Spleen (tissue), 11 donors: ENCODE data around the gene MEF2A. TPM values are rescaled to one million over a fixed set of nuclear protein-coding genes. Genes with fewer than 3 reads are reported as not detected.

Source experiments
- DNase-seq: peaks from one replicate; pipeline ENCODE4 v3.0.0-alpha.2; 2020
- H3K27ac ChIP-seq, 8 donors: fragments of 200-600 bp; sonication (generic) in 7 of 8; 1 replicate in 4 of 8; 2 replicates in 4 of 8; pipeline versions ENCODE4 v1.5.0 to v1.8.0; 2016 to 2021; ENCODE audit warnings: inconsistent platforms in 4 of 8, mild to moderate bottlenecking in 4 of 8, moderate library complexity in 1 of 8
- H3K27me3 ChIP-seq, 7 donors: fragments of 200-600 bp; sonication (generic) in 6 of 7; replicated peaks in 1 of 7; 1 replicate in 4 of 7; 2 replicates in 3 of 7; pipeline versions ENCODE4 v1.5.0 to v1.8.0; 2016 to 2021; ENCODE audit warnings: inconsistent platforms in 3 of 7, mild to moderate bottlenecking in 1 of 7
- H3K36me3 ChIP-seq, 6 donors: fragments of 200-600 bp; sonication (generic) in 5 of 6; 1 replicate in 4 of 6; 2 replicates in 2 of 6; pipeline versions ENCODE4 v1.5.0 to v1.8.0; 2016 to 2021; ENCODE audit warnings: inconsistent platforms in 2 of 6
- H3K4me1 ChIP-seq, 6 donors: fragments of 200-600 bp; sonication (generic) in 5 of 6; 1 replicate in 3 of 6; 2 replicates in 3 of 6; pipeline versions ENCODE4 v1.5.0 to v1.8.0; 2016 to 2021; ENCODE audit warnings: inconsistent platforms in 3 of 6
- H3K4me3 ChIP-seq, 8 donors: fragments of 200-600 bp; sonication (generic) in 7 of 8; 1 replicate in 4 of 8; 2 replicates in 4 of 8; pipeline versions ENCODE4 v1.5.0 to v1.8.0; 2016 to 2021; ENCODE audit warnings: inconsistent platforms in 4 of 8, mild to moderate bottlenecking in 4 of 8, moderate library complexity in 2 of 8
- H3K9me3 ChIP-seq, 8 donors: fragments of 200-600 bp; sonication (generic) in 7 of 8; 1 replicate in 4 of 8; 2 replicates in 4 of 8; pipeline versions ENCODE4 v1.5.0 to v1.8.0; 2016 to 2021; ENCODE audit warnings: inconsistent platforms in 4 of 8
- POLR2A ChIP-seq, 3 donors: fragments of 450-650 bp; IDR thresholded peaks; one replicate each; pipeline ENCODE4 v1.5.1; 2017; ENCODE audit warnings: antibody characterized with exemption in 3 of 3, mild to moderate bottlenecking in 1 of 3
- POLR2AphosphoS5 ChIP-seq, 3 donors: sonication (generic); formaldehyde crosslinking; IDR thresholded peaks; one replicate each; pipeline ENCODE4 v1.5.1; 2017; ENCODE audit warnings: antibody characterized with exemption in 3 of 3
- WGBS, 5 donors: extraction: QIAGEN DNeasy Blood & Tissue Kit in 3 of 5; methylation state at CpG; one replicate each; pipeline versions ENCODE4 v1.1.5 to v1.1.7; 2013 to 2018; 5-methylcytosine and 5-hydroxymethylcytosine counted together
- intact Hi-C: fragments of 100-400 bp; cut with DNase I; formaldehyde crosslinking; loops from one replicate; pipeline ENCODE4 v1.15.0; 2023; ENCODE audit warnings: low total_unique reads
- polyA plus RNA-seq, 3 donors: library from polyadenylated mRNA; stranded (reverse); fragments of 200-250 nt; gene quantifications; one replicate each; pipeline ENCODE4 v1.2.1, GENCODE V29; 2013
- total RNA-seq, 7 donors: library from RNA; depleted of rRNA in 3 of 7; stranded (reverse); fragments of >200 nt in 3 of 7; fragmentation: NEBNext Ultra II Directional in 4 of 7; extraction: Animal tissue kit (Norgen Biotek cat#: 25700) in 4 of 7; gene quantifications; one replicate each; pipeline versions ENCODE4 v1.1.0 to v1.2.1, GENCODE V29; 2016 to 2021
- TF ChIP-seq, protein P1 (sequence below), 11 experiments: fragments of 200-600 bp in 7 of 11; fragments of 450-650 bp in 4 of 11; sonication (generic) in 4 of 11; IDR thresholded peaks in 8 of 11; conservative IDR thresholded peaks in 3 of 11; 1 replicate in 7 of 11; 2 replicates in 4 of 11; pipeline versions ENCODE4 v1.4.0 to v1.8.0; 2016 to 2021; ENCODE audit warnings: antibody characterized with exemption in 11 of 11, inconsistent platforms in 4 of 11, mild to moderate bottlenecking in 1 of 11
- donor health status: healthy with polysubstance abuse.
- donor health status: DM: no; HTN: no; CAD: no; lungs with moderate emphysema.
- donor health status: DM: no; HTN: no; CAD: no.
- donor health status: Bipolar disorder and iron deficiency.
- donor health status: healthy.
- donor health status: DM: no; HTN: no; CAD: no.
- donor health status: DM: yes; HTN: yes; CAD: no.

The MEF2A gene
- total and polyA plus RNA-seq, 10 donors = 21.9 to 143 (median 90.6) TPM

DNA sequence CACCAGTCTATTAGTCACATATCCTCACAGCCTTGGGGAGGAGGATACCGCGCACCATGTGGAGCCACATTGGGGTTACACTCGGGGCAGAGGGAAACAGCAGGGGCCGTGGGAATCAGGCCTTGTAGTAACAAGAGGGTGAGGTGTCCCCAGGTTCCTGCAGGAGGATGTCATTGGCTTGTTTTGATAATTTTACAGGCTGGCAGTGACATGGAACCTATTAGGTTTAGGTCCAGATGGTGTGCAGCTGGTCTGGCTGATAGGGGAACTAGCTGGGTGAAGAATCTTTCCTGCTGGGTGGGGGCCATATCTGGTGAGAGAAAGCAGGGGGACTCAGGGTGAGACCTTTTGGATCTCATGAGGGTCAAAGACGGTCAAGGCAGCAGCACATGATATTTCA lies 9.8 kb upstream of the MEF2A start:
- DNase-seq = peak; percentile 77
- no peaks in the 10 kb centered on the region for H3K9me3 ChIP-seq
- no peaks in the 10 kb centered on the region for H3K36me3 ChIP-seq
- peaks cover 0 to 11% (median 0%) of the 10 kb centered on the region in 6 donors for H3K4me1 ChIP-seq
- no peaks in the 10 kb centered on the region for H3K27me3 ChIP-seq
- TF ChIP-seq POLR2AphosphoS5 (IDR thresholded peaks at IDR 0.05) = no peak
- TF ChIP-seq, protein P1, sequence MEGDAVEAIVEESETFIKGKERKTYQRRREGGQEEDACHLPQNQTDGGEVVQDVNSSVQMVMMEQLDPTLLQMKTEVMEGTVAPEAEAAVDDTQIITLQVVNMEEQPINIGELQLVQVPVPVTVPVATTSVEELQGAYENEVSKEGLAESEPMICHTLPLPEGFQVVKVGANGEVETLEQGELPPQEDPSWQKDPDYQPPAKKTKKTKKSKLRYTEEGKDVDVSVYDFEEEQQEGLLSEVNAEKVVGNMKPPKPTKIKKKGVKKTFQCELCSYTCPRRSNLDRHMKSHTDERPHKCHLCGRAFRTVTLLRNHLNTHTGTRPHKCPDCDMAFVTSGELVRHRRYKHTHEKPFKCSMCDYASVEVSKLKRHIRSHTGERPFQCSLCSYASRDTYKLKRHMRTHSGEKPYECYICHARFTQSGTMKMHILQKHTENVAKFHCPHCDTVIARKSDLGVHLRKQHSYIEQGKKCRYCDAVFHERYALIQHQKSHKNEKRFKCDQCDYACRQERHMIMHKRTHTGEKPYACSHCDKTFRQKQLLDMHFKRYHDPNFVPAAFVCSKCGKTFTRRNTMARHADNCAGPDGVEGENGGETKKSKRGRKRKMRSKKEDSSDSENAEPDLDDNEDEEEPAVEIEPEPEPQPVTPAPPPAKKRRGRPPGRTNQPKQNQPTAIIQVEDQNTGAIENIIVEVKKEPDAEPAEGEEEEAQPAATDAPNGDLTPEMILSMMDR (IDR thresholded peaks at IDR 0.05 in 8 of 11, conservative IDR thresholded peaks at IDR 0.05 in 3 of 11) = no peak
- no peak for TF ChIP-seq POLR2A (IDR thresholded peaks at IDR 0.05)
- H3K4me3 ChIP-seq = no peak overlapping the region
- 49 to 81% (median 78%) methylated on average over 5 of the region's 5 CpGs for WGBS, 5 donors
- intact Hi-C loops = no loop called here
- peak overlapping the region in 3 of 8 donors; percentile 0 to 25 (median 15) for H3K27ac ChIP-seq

DNA sequence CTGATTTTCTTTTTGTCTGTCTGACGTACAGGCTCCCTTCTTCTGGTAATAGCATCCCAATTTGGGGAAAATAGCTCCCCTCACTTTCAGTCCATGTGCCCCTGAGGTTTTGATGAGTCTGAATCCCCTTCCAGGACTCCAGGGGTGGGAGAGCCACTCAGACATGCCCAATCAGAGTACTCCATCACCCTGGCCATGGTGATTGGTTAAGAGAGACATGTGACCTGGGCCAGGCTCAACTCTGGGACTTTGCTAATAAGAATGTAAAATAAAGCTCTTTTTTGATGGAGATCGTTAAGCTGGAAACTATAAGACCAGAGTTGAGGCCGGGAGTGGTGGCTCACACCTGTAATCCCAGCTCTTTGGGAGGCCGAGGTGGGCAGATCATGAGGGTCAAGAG lies 9.2 kb upstream of the MEF2A start:
- no peaks in the 10 kb centered on the region for H3K9me3 ChIP-seq
- H3K36me3 ChIP-seq = no peaks in the 10 kb centered on the region
- intact Hi-C loops = no loop called here
- no peak for DNase-seq
- 90 to 96% (median 95%) methylated on average over 4 of the region's 4 CpGs for WGBS, 5 donors
- no peak overlapping the region for H3K4me3 ChIP-seq
- TF ChIP-seq POLR2A (IDR thresholded peaks at IDR 0.05) (no peak), POLR2AphosphoS5 (IDR thresholded peaks at IDR 0.05) (no peak)
- TF ChIP-seq, protein P1 (IDR thresholded peaks at IDR 0.05 in 8 of 11, conservative IDR thresholded peaks at IDR 0.05 in 3 of 11) = no peak
- peak overlapping the region in 1 of 8 donors; percentile 15 for H3K27ac ChIP-seq
- H3K4me1 ChIP-seq = peaks cover 0 to 11% (median 0%) of the 10 kb centered on the region in 6 donors
- no peaks in the 10 kb centered on the region for H3K27me3 ChIP-seq

DNA sequence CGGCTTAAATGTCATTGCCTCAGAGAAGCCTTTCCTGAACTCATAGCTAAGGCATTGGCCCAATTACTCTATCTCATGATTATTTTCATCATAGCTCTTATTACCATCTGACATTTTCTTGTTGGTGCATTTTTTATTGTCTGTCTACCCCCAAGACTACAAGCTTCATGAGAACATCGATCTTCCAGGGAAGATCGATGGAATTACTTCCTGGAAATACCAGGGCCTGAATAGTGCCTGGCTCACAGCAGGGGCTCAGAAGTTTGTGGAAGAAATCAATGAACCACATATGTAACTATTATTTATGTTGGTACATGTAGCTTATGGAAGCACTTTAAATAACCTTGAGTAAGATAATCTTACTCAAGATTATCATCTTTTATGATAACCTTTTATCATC lies 7.7 kb upstream of the MEF2A start:
- Histone ChIP-seq H3K4me3 (no peak overlapping the region), H3K4me1 (peaks cover 0 to 22% (median 4%) of the 10 kb centered on the region in 6 donors), H3K9me3 (no peaks in the 10 kb centered on the region), H3K36me3 (no peaks in the 10 kb centered on the region), H3K27me3 (no peaks in the 10 kb centered on the region), H3K27ac (no peak overlapping the region)
- TF ChIP-seq, protein P1 (IDR thresholded peaks at IDR 0.05 in 8 of 11, conservative IDR thresholded peaks at IDR 0.05 in 3 of 11) = no peak
- TF ChIP-seq POLR2A (IDR thresholded peaks at IDR 0.05) (no peak), POLR2AphosphoS5 (IDR thresholded peaks at IDR 0.05) (no peak)
- WGBS, 5 donors = 90 to 100% (median 94%) methylated on average over 3 of the region's 3 CpGs
- DNase-seq = no peak
- intact Hi-C loops = no loop called here

DNA sequence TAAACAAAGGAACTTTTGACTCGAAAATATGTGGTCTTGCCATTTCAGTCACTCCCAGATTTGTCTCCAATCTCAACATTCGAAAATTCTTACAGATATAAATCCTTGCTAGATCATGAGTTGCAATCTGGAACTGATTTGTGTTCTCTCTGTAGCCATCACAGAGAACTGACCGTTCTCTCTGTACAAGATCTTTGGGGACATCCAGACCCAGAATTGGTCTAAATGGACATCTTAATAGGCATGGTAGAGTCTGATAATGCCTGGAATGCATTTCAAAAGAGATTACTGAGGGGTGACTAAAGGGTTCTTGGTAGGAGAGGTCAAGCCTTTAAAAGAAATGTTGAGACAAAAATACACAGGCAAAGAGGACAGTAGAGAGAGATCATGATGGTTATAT lies 7.2 kb upstream of the MEF2A start:
- H3K27ac ChIP-seq = no peak overlapping the region
- WGBS, 5 donors = 76 to 92% (median 77%) methylated on average over 3 of the region's 3 CpGs
- TF ChIP-seq POLR2AphosphoS5 (IDR thresholded peaks at IDR 0.05) = no peak
- TF ChIP-seq, protein P1 (IDR thresholded peaks at IDR 0.05 in 8 of 11, conservative IDR thresholded peaks at IDR 0.05 in 3 of 11) = no peak
- TF ChIP-seq POLR2A (IDR thresholded peaks at IDR 0.05) = no peak
- H3K27me3 ChIP-seq = no peaks in the 10 kb centered on the region
- H3K4me1 ChIP-seq = peaks cover 1 to 26% (median 8%) of the 10 kb centered on the region in 6 donors
- no peaks in the 10 kb centered on the region for H3K9me3 ChIP-seq
- no peak for DNase-seq
- H3K36me3 ChIP-seq = no peaks in the 10 kb centered on the region
- no peak overlapping the region for H3K4me3 ChIP-seq
- intact Hi-C loops = no loop called here
